Mesendoderm (in vitro differentiated cells): Measurements from ENCODE around the gene C9orf85.

ENCODE experiments used
- DNase-seq: peaks from one replicate; pipeline ENCODE4 v3.0.0; 2013
- H2AK5ac ChIP-seq: 2 replicates; pipeline ENCODE4 v1.6.1; 2013; ENCODE audit warnings: low read length, inconsistent platforms
- H2BK120ac ChIP-seq: 2 replicates; pipeline ENCODE4 v1.6.1; 2013; ENCODE audit warnings: low read depth, mild to moderate bottlenecking, low read length, moderate library complexity, mixed read lengths
- H2BK15ac ChIP-seq: replicated peaks from 2 replicates; pipeline ENCODE4 v1.6.1; 2013; ENCODE audit warnings: low read depth, mild to moderate bottlenecking, moderate library complexity
- H2BK5ac ChIP-seq: 2 replicates; pipeline ENCODE4 v1.6.1; 2013; ENCODE audit warnings: low read length, inconsistent platforms
- H3K18ac ChIP-seq: 2 replicates; pipeline ENCODE4 v1.6.1; 2013; ENCODE audit warnings: mild to moderate bottlenecking, low read length, mixed read lengths
- H3K23ac ChIP-seq: one replicate; pipeline ENCODE4 v1.6.1; 2013; ENCODE audit warnings: low read length
- H3K27ac ChIP-seq: 2 replicates; pipeline ENCODE4 v1.5.1; 2013; ENCODE audit warnings: low read depth, mild to moderate bottlenecking, inconsistent platforms, low read length, moderate library complexity
- H3K27me3 ChIP-seq: 2 replicates; pipeline ENCODE4 v1.6.1; 2013; ENCODE audit warnings: low read length, control low read depth, mild to moderate bottlenecking, inconsistent platforms; ENCODE audit not compliant: insufficient read depth, poor library complexity
- H3K36me3 ChIP-seq: 2 replicates; pipeline ENCODE4 v1.6.1; 2013; ENCODE audit warnings: low read length, inconsistent platforms; ENCODE audit not compliant: control insufficient read depth, insufficient read depth
- H3K4ac ChIP-seq: one replicate; pipeline ENCODE4 v1.6.1; 2013; ENCODE audit warnings: low read depth, mild to moderate bottlenecking, low read length, moderate library complexity
- H3K4me1 ChIP-seq: 2 replicates; pipeline ENCODE4 v1.6.1; 2013; ENCODE audit warnings: low read depth, low read length, inconsistent platforms; ENCODE audit not compliant: control insufficient read depth
- H3K4me2 ChIP-seq: 2 replicates; pipeline ENCODE4 v1.6.1; 2013; ENCODE audit warnings: low read length
- H3K4me3 ChIP-seq: 2 replicates; pipeline ENCODE4 v1.5.1; 2013; ENCODE audit warnings: mild to moderate bottlenecking, low read length
- H3K56ac ChIP-seq: one replicate; pipeline ENCODE4 v1.6.1; 2013; ENCODE audit warnings: low read length
- H3K79me1 ChIP-seq: 2 replicates; pipeline ENCODE4 v1.6.1; 2013; ENCODE audit warnings: low read length, inconsistent platforms
- H3K79me2 ChIP-seq: 2 replicates; pipeline ENCODE4 v1.6.1; 2013; ENCODE audit warnings: mild to moderate bottlenecking, low read length; ENCODE audit not compliant: control insufficient read depth, insufficient read depth
- H3K9ac ChIP-seq: 2 replicates; pipeline ENCODE4 v1.6.1; 2013; ENCODE audit warnings: low read length, inconsistent platforms
- H4K5ac ChIP-seq: one replicate; pipeline ENCODE4 v1.6.1; 2013; ENCODE audit warnings: low read length
- H4K8ac ChIP-seq: one replicate; pipeline ENCODE4 v1.6.1; 2013; ENCODE audit warnings: low read depth, mild to moderate bottlenecking, control low read depth, low read length, moderate library complexity
- WGBS: extraction: QIAGEN DNeasy Blood & Tissue Kit; methylation state at CpG from one replicate; pipeline ENCODE4 v1.1.7; 2013; ENCODE audit warnings: low lambda C conversion rate, missing lambda C conversion rate; ENCODE audit not compliant: insufficient coverage; ENCODE audit errors: extremely low coverage; 5-methylcytosine and 5-hydroxymethylcytosine counted together

The C9orf85 gene

GRCh38 chr9:71878327-71879274, 32.8 kb upstream of the C9orf85 start:
- no peak overlapping the region for H3K4ac ChIP-seq

GRCh38 chr9:71879644-71880174, 31.7 kb upstream of the C9orf85 start:
- Histone ChIP-seq H3K79me1 (peaks cover 5% of the 10 kb centered on the region), H3K9ac (no peak overlapping the region), H3K27ac (no peak overlapping the region), H3K18ac (no peak overlapping the region), H3K56ac (no peak overlapping the region), H3K23ac (no peak overlapping the region), H2BK5ac (no peak overlapping the region), H2AK5ac (no peak overlapping the region), H3K4me3 (no peak overlapping the region), H4K5ac (no peak overlapping the region), H3K79me2 (peaks cover 72% of the 10 kb centered on the region), H3K4me2 (no peak overlapping the region), H3K27me3 (no peaks in the 10 kb centered on the region), H2BK120ac (no peak overlapping the region), H4K8ac (no peak overlapping the region), H2BK15ac (no peak overlapping the region), H3K36me3 (no peaks in the 10 kb centered on the region), H3K4me1 (no peaks in the 10 kb centered on the region), H3K4ac (no peak overlapping the region)
- no CpG with 5 or more reads among the region's 2 CpGs for WGBS
- no peak for DNase-seq

More at GRCh38 chr9:71878327-71879274, 32.8 kb upstream of the C9orf85 start:
- no CpG with 5 or more reads among the region's 4 CpGs for WGBS
- Histone ChIP-seq H3K9ac (no peak overlapping the region), H3K4me1 (no peaks in the 10 kb centered on the region), H3K27me3 (no peaks in the 10 kb centered on the region), H3K36me3 (no peaks in the 10 kb centered on the region), H3K4me3 (no peak overlapping the region), H3K4me2 (no peak overlapping the region), H2BK120ac (no peak overlapping the region), H3K27ac (no peak overlapping the region), H2BK15ac (no peak overlapping the region), H2BK5ac (no peak overlapping the region), H4K5ac (no peak overlapping the region), H3K79me2 (peaks cover 67% of the 10 kb centered on the region), H3K56ac (no peak overlapping the region), H4K8ac (no peak overlapping the region), H3K23ac (no peak overlapping the region), H2AK5ac (no peak overlapping the region), H3K18ac (no peak overlapping the region), H3K79me1 (peaks cover 5% of the 10 kb centered on the region)
- no peak for DNase-seq

- no peak overlapping the region for H3K4me3 ChIP-seq
- no peak overlapping the region for H2BK5ac ChIP-seq
Measured at GRCh38 chr9:71884005-71884404, 27.4 kb upstream of the C9orf85 start.

GRCh38 chr9:71885467-71885866, 26.0 kb upstream of the C9orf85 start:
- no peak overlapping the region for H2BK5ac ChIP-seq
- H3K79me2 ChIP-seq, result peaks cover 72% of the 10 kb centered on the region
- H3K4me2 ChIP-seq, result no peak overlapping the region
- H3K9ac ChIP-seq, result no peak overlapping the region
- H3K18ac ChIP-seq, result no peak overlapping the region
- H3K4me1 ChIP-seq, result no peaks in the 10 kb centered on the region
- no peak overlapping the region for H2BK15ac ChIP-seq
- no peak overlapping the region for H3K4me3 ChIP-seq
- H3K36me3 ChIP-seq, result no peaks in the 10 kb centered on the region
- H4K8ac ChIP-seq, result no peak overlapping the region
- H4K5ac ChIP-seq, result no peak overlapping the region
- H3K23ac ChIP-seq, result no peak overlapping the region
- H2AK5ac ChIP-seq, result no peak overlapping the region
- H3K4ac ChIP-seq, result no peak overlapping the region
- no CpG with 5 or more reads among the region's 2 CpGs for WGBS
- no peak for DNase-seq
- H3K56ac ChIP-seq, result no peak overlapping the region
- peaks cover 2% of the 10 kb centered on the region for H3K79me1 ChIP-seq
- no peaks in the 10 kb centered on the region for H3K27me3 ChIP-seq
- no peak overlapping the region for H3K27ac ChIP-seq
- H2BK120ac ChIP-seq, result no peak overlapping the region

More at GRCh38 chr9:71884005-71884404, 27.4 kb upstream of the C9orf85 start:
- H2AK5ac ChIP-seq, result no peak overlapping the region
- H3K27ac ChIP-seq, result no peak overlapping the region
- H3K4ac ChIP-seq, result no peak overlapping the region
- H3K9ac ChIP-seq, result no peak overlapping the region
- H3K79me2 ChIP-seq, result peaks cover 69% of the 10 kb centered on the region
- H3K23ac ChIP-seq, result no peak overlapping the region
- H2BK120ac ChIP-seq, result no peak overlapping the region
- no peak for DNase-seq
- no peaks in the 10 kb centered on the region for H3K4me1 ChIP-seq
- no peak overlapping the region for H4K5ac ChIP-seq
- H3K4me2 ChIP-seq, result no peak overlapping the region
- H3K79me1 ChIP-seq, result peaks cover 2% of the 10 kb centered on the region
- H2BK15ac ChIP-seq, result no peak overlapping the region
- H3K18ac ChIP-seq, result no peak overlapping the region
- H4K8ac ChIP-seq, result no peak overlapping the region
- H3K36me3 ChIP-seq, result no peaks in the 10 kb centered on the region
- H3K56ac ChIP-seq, result no peak overlapping the region
- H3K27me3 ChIP-seq, result no peaks in the 10 kb centered on the region

GRCh38 chr9:71886015-71886414, 25.4 kb upstream of the C9orf85 start:
- H2AK5ac ChIP-seq, result no peak overlapping the region
- WGBS, result no CpG with 5 or more reads among the region's 1 CpG
- no peak overlapping the region for H4K5ac ChIP-seq
- no peak overlapping the region for H3K4me3 ChIP-seq
- no peak overlapping the region for H3K56ac ChIP-seq
- H3K27me3 ChIP-seq, result no peaks in the 10 kb centered on the region
- H3K4me1 ChIP-seq, result no peaks in the 10 kb centered on the region
- H3K4ac ChIP-seq, result no peak overlapping the region
- no peak for DNase-seq
- H3K27ac ChIP-seq, result no peak overlapping the region
- no peaks in the 10 kb centered on the region for H3K36me3 ChIP-seq
- no peak overlapping the region for H2BK5ac ChIP-seq
- no peak overlapping the region for H3K9ac ChIP-seq
- no peak overlapping the region for H3K23ac ChIP-seq
- peaks cover 74% of the 10 kb centered on the region for H3K79me2 ChIP-seq
- H3K79me1 ChIP-seq, result peaks cover 2% of the 10 kb centered on the region
- no peak overlapping the region for H3K18ac ChIP-seq
- no peak overlapping the region for H3K4me2 ChIP-seq
- H2BK120ac ChIP-seq, result no peak overlapping the region
- no peak overlapping the region for H2BK15ac ChIP-seq
- H4K8ac ChIP-seq, result no peak overlapping the region
